MCF 10A (cell line): ENCODE measurements around the gene ZC3HAV1. TPM values are rescaled to one million over a fixed set of nuclear protein-coding genes. Genes with fewer than 3 reads are reported as not detected.
"Not testable (repeated sequence)": the region's sequence is repeated elsewhere in the genome, so short reads cannot be mapped to it uniquely, and the experiment has no call there.

Experiments used
- BruUV-seq: library from RNA; stranded (reverse); fragments of 400-500 nt; replicated peaks from 2 replicates; lab custom pipeline; 2021; lab: Mats Ljungman, UMichigan
- CTCF ChIA-PET: fragments of 300-600 bp; sonication (Branson Sonifier 250); formaldehyde crosslinking; extraction: SDS; loops from one replicate; lab custom pipeline; 2021; ENCODE audit warnings: antibody characterized with exemption, inconsistent platforms; lab: Yijun Ruan, JAX
- POLR2A ChIA-PET: fragments of 300-600, 350-650 bp; sonication (Branson Sonifier 250); formaldehyde crosslinking; extraction: SDS; loops from one replicate; lab custom pipeline; 2020; ENCODE audit warnings: antibody characterized with exemption, inconsistent platforms; lab: Yijun Ruan, JAX
- DNase-seq: peaks from one replicate; pipeline ENCODE4 v3.0.0-alpha.2; 2018; ENCODE audit not compliant: unreplicated experiment
- H3K27ac Mint-ChIP-seq: one replicate; pipeline ENCODE4 v1.8.0; 2022; ENCODE audit warnings: mild to moderate bottlenecking, low read depth, mixed read lengths; ENCODE audit not compliant: unreplicated experiment
- H3K27me3 Mint-ChIP-seq: one replicate; pipeline ENCODE4 v1.8.0; 2022; ENCODE audit warnings: mixed read lengths; ENCODE audit not compliant: insufficient read depth, unreplicated experiment
- H3K36me3 Mint-ChIP-seq: one replicate; pipeline ENCODE4 v1.8.0; 2022; ENCODE audit warnings: mild to moderate bottlenecking, moderate library complexity, mixed read lengths; ENCODE audit not compliant: insufficient read depth, unreplicated experiment
- H3K4me1 Mint-ChIP-seq: one replicate; pipeline ENCODE4 v1.8.0; 2022; ENCODE audit warnings: mixed read lengths; ENCODE audit not compliant: insufficient read depth, unreplicated experiment
- H3K4me3 Mint-ChIP-seq: one replicate; pipeline ENCODE4 v1.8.0; 2022; ENCODE audit warnings: mild to moderate bottlenecking, moderate library complexity, mixed read lengths; ENCODE audit not compliant: unreplicated experiment
- H3K9me3 Mint-ChIP-seq: one replicate; pipeline ENCODE4 v1.8.0; 2022; ENCODE audit warnings: mixed read lengths; ENCODE audit not compliant: unreplicated experiment
- intact Hi-C: fragments of 100-400 bp; cut with micrococcal nuclease; formaldehyde crosslinking; loops from 2 replicates; pipeline ENCODE4 v1.14.1; 2022
- total RNA-seq: library from RNA; stranded (reverse); gene quantifications from 2 replicates; pipeline ENCODE4 v1.2.3, GENCODE V29; 2022
- TF ChIP-seq, protein P1 (sequence below): fragments of 200-600 bp; IDR thresholded peaks from one replicate; pipeline ENCODE4 v1.8.0; 2022; ENCODE audit warnings: antibody characterized with exemption, mild to moderate bottlenecking; ENCODE audit not compliant: unreplicated experiment

Gene ZC3HAV1
- total RNA-seq, 1 experiment from 2014 or later: 14.2 TPM

DNA sequence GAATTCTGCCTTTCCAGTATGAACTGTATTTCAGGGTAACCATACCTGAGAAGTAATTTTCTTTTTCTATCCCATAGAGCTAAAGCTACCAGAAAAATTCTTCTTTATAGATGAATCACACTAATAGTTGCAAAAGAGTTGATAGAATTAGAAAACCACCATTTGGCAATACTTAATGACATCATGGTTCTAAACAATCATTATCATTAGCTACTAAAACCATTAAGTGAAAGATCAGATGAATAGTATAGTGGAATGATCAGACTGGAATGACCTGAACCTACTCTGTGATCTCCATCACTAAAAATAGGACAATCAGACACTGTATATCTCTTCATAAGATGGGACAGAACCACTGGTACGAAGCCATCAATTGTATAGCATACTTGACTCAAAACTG, 53.8 kb downstream of the ZC3HAV1 start:
- POLR2A ChIA-PET: interaction anchor here (1.3 kb wide), 1 partner anchor 16 kb away, joined by 4 read pairs; no protein-coding TSS in a partner anchor
- CTCF ChIA-PET: interaction anchor here (1.4 kb wide), 1 partner anchor 9 kb away, joined by 6 read pairs; no protein-coding TSS in a partner anchor
- BruUV-seq: no TSS peak
- Mint-ChIP-seq H3K27me3 (no peaks in the 10 kb centered on the region), H3K4me3 (no peak overlapping the region), H3K36me3 (peaks cover 68% of the 10 kb centered on the region), H3K9me3 (no peaks in the 10 kb centered on the region), H3K27ac (no peak overlapping the region), H3K4me1 (no peaks in the 10 kb centered on the region)
- no peak for DNase-seq
- TF ChIP-seq, protein P1, sequence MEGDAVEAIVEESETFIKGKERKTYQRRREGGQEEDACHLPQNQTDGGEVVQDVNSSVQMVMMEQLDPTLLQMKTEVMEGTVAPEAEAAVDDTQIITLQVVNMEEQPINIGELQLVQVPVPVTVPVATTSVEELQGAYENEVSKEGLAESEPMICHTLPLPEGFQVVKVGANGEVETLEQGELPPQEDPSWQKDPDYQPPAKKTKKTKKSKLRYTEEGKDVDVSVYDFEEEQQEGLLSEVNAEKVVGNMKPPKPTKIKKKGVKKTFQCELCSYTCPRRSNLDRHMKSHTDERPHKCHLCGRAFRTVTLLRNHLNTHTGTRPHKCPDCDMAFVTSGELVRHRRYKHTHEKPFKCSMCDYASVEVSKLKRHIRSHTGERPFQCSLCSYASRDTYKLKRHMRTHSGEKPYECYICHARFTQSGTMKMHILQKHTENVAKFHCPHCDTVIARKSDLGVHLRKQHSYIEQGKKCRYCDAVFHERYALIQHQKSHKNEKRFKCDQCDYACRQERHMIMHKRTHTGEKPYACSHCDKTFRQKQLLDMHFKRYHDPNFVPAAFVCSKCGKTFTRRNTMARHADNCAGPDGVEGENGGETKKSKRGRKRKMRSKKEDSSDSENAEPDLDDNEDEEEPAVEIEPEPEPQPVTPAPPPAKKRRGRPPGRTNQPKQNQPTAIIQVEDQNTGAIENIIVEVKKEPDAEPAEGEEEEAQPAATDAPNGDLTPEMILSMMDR: no peak
- intact Hi-C loops: no loop called here

DNA sequence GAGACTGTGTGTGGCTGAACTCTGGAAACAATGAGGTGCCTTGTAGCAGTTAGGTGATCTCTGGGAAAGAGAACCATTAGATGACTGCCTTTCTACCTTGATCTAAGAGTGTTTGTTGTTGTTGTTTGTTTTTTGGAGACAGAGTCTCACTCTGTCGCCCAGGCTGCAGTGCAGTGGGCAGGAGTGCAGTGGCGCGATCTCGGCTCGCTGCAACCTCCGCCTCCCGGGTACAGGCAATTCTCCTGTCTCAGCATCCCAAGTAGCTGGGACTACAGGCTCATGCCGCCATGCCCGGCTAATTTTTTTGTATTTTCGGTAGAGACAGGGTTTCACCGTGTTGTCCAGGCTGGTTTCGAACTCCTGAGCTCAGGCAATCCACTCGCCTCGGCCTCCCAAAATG, 54.9 kb downstream of the ZC3HAV1 start:
- H3K4me1 Mint-ChIP-seq, BruUV-seq, H3K9me3 Mint-ChIP-seq, H3K27me3 Mint-ChIP-seq, intact Hi-C loops, H3K27ac Mint-ChIP-seq, H3K4me3 Mint-ChIP-seq, DNase-seq: not testable (repeated sequence)
- CTCF ChIA-PET: interaction anchor here (0.7 to 1.3 kb wide), 2 partner anchors 36 to 888 kb away, joined by 3 read pairs; no protein-coding TSS in a partner anchor
- POLR2A ChIA-PET: interaction anchor here (1.3 kb wide), 1 partner anchor 17 kb away, joined by 4 read pairs; no protein-coding TSS in a partner anchor
- peaks cover 70% of the 10 kb centered on the region for H3K36me3 Mint-ChIP-seq

- TF ChIP-seq, protein P1: no peak
- no peak for DNase-seq
- Mint-ChIP-seq H3K4me3 (no peak overlapping the region), H3K4me1 (no peaks in the 10 kb centered on the region), H3K27me3 (no peaks in the 10 kb centered on the region), H3K9me3 (no peaks in the 10 kb centered on the region), H3K36me3 (peaks cover 75% of the 10 kb centered on the region), H3K27ac (no peak overlapping the region)
- intact Hi-C loops: no loop called here
- POLR2A ChIA-PET: interaction anchor here (0.6 to 2.0 kb wide), 3 partner anchors 9 to 288 kb away, joined by 3 to 6 read pairs (median 4); no protein-coding TSS in a partner anchor
- CTCF ChIA-PET: interaction anchor here (1.3 to 3.4 kb wide), 2 partner anchors 21 to 35 kb away, joined by 3 to 28 read pairs; no protein-coding TSS in a partner anchor
- BruUV-seq: no TSS peak
These were observed 55.4 kb downstream of the ZC3HAV1 start for GRCh38 chr7:139054101-139054500.

GRCh38 chr7:139051655-139052054, 57.9 kb downstream of the ZC3HAV1 start:
- BruUV-seq: no TSS peak

More at GRCh38 chr7:139051655-139052054, 57.9 kb downstream of the ZC3HAV1 start:
- POLR2A ChIA-PET: interaction anchor here (0.6 to 1.5 kb wide), 3 partner anchors 8 to 200 kb away, joined by 3 to 4 read pairs (median 3); no protein-coding TSS in a partner anchor
- CTCF ChIA-PET: interaction anchor here (0.6 to 3.4 kb wide), 2 partner anchors 23 to 167 kb away, joined by 3 to 28 read pairs; no protein-coding TSS in a partner anchor
- TF ChIP-seq, protein P1: no peak
- Mint-ChIP-seq H3K27ac (no peak overlapping the region), H3K27me3 (no peaks in the 10 kb centered on the region), H3K36me3 (peaks cover 84% of the 10 kb centered on the region), H3K9me3 (no peaks in the 10 kb centered on the region), H3K4me3 (no peak overlapping the region), H3K4me1 (no peaks in the 10 kb centered on the region)
- intact Hi-C loops: no loop called here
- DNase-seq: no peak
